ENCODE results near the gene GAS2. TPM values are rescaled to one million over a fixed set of nuclear protein-coding genes. Genes with fewer than 3 reads are reported as not detected.

GAS2 gene
- total RNA-seq: 18.0 TPM

DNA sequence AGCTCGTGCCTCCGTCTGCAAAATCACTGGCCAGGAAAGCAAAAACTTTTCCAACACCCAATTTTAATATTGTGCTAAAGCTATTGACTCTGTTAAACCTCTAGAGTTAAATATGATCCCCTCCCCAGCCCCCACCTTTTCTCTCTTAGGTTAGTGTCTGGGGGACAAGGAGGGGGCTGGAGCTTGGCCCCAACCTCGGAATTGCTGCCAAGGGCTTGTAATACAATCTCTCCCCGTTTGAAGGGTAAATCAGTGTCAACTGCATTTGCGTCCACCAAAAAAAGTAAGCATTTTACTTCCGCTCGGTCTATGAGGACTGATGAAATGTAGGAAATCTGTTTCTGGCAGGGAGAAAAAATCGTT, at the start of gene GAS2:
GAS2 (plus strand) TSS at position 287 of the 363 bp plus-strand sequence. CDS start 8,259 bp downstream, outside the sequence.

DNA sequence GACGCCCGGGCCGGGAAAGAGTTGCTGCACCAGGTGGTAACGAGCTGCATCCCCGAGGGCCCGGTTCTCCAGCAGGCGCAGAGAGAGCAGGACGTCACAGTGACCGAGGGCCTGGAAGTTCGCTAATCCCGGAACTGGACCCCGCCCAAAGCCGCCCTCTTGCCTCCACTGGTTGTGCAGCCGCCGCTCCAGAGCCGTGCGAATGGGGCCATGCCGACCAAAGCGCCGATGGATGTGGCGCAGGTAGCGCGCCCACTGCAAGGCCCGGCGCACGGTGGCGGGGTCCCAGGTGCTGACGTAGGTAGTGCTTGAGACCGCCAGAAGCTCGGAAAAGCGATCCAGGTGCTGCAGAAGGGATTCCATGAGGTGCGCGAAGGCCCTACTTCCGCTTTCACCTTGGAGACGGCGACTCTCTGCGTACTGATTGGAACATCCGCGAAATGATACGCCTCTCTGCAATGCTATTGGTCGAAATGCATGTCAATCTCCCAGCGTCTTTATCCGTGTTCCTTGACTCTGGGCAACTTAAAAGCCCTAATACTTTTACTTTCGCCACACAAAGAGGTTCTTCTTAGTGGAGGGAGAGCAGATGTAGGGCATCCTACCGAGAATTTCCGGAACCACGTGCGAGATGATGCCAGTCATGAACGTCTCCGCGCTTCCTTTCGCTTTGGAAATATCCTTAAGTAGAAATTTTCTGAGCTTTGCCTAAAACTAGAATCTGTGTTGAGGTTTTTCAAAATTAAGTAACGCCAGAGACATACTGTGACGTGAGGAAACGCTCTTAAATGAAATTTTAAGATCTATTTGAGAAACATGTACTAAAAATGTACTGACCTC, 40.7 kb upstream of the GAS2 start, which contains the start of gene FANCF:
FANCF (minus strand) TSS at position 376 of the 840 bp plus-strand sequence; CDS start at position 363, 13 bp downstream.

DNA sequence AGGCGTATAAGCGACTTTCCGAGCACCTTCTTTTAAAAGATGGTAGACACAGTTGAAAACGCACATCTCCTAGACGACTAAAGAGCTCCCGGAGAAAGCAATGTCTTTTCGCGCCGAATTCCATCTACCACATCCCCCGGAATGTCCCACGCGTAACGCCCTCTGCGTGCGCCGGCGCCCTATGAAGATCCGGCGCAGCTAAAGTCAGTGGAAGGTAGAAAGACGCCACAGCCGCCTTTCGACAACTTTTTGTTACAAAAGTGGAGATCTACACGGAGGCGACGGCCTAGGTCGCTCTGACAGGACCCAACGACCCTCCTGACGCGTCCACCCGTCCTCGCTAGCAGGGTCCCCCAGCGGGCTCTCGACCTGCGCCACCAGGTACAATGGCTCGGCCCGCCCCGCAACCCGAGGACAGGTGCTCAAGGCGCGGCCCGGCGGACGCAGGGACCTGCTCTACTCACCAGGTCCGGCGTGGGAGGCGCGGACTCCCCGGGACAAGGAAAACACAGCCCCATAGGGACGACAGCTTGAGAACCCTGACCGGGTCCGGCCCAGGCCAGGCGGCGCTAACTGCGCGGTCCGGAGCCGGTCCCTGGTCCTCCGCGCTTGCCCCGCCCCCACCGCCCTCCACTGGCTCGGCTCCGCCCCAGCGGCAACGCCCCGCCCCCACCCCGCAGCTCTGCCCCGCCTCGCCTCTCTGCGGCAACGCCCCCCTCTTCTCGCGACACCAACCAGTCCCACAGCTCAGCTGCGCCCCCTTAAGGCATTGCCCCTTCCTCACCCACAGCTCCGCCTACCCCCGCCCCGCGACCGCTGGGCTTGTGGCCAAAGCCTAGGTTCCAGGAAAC, 163.0 kb downstream of the GAS2 start, which contains the start of gene SVIP:
SVIP (minus strand) TSS at position 571 of the 851 bp plus-strand sequence; CDS start at position 518, 53 bp downstream.

DNA sequence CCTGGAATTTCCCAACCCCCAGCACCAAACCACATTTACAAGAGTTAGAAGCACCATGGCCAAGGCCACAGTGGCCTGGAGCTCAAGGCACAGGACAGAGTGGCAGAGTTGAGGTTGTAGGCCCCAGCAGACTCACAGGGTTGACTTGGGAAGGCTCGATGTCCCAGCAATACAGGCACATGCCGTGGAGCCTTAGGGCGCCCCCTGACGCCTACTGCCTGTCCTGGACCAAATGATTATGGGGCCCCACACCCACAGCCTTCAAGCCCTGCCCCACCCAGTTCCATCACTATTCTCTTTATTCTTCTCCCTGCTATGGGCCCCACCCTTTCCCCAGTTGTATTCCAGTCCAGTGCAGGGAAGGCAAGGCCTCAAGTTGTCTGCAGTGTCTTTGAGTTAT, 193.8 kb downstream of the GAS2 start, which contains the start of gene CCDC179:
CCDC179 (minus strand) TSS at position 234 of the 400 bp plus-strand sequence; CDS start at position 181, 53 bp downstream.

Small RNA genes lying within 50 kb of the gene (small RNA-seq; reads per million reads assigned to genes)
- gene RNA5SP338: 0.36 reads per million, percentile 34 among the genes with 10 or more reads in this experiment

Other genes starting within 250 kb of the GAS2 start
- gene FANCF, start 40.8 kb upstream of the GAS2 start, total RNA-seq: 25.8 TPM
- gene SVIP, start 163.2 kb downstream of the GAS2 start, total RNA-seq: 11.1 TPM
- not detected for gene CCDC179, start 193.9 kb downstream of the GAS2 start, total RNA-seq